Astrocyte (in vitro differentiated cells and primary cell): ENCODE measurements around the gene NES.

Source experiments
- CTCF ChIP-seq: IDR thresholded peaks from 2 replicates; pipeline ENCODE4 v1.5.1; 2011; ENCODE audit warnings: low read depth, mild to moderate bottlenecking, inconsistent platforms, low read length, moderate library complexity; ENCODE audit not compliant: insufficient read depth
- EZH2 ChIP-seq: IDR thresholded peaks from 2 replicates; pipeline ENCODE4 v1.6.1; 2012; ENCODE audit warnings: mild to moderate bottlenecking, low read length, inconsistent platforms; ENCODE audit not compliant: insufficient read depth

- TF ChIP-seq CTCF (no peak), EZH2 (no peak)
These were observed 36.1 kb downstream of the NES start for GRCh38 chr1:156640842-156641706.
